Suprapubic skin (tissue), 4 donors: ENCODE results near the gene OR10P1. TPM values are rescaled to one million over a fixed set of nuclear protein-coding genes. Genes with fewer than 3 reads are reported as not detected.

Source experiments
- DNase-seq, 2 donors: peaks; one replicate each; pipeline ENCODE4 v3.0.0-alpha.2; 2019; ENCODE audit warnings: low spot score in 2 of 2
- H3K27ac ChIP-seq: fragments of 200-600 bp; sonication (generic); one replicate; pipeline ENCODE4 v1.5.1; 2019
- H3K27me3 ChIP-seq: fragments of 200-600 bp; sonication (generic); one replicate; pipeline ENCODE4 v1.5.1; 2019
- H3K36me3 ChIP-seq: fragments of 200-600 bp; sonication (generic); one replicate; pipeline ENCODE4 v1.5.1; 2019
- H3K4me1 ChIP-seq: fragments of 200-600 bp; sonication (generic); one replicate; pipeline ENCODE4 v1.5.1; 2019
- H3K4me3 ChIP-seq: fragments of 200-600 bp; sonication (generic); one replicate; pipeline ENCODE4 v1.5.1; 2019; ENCODE audit warnings: mild to moderate bottlenecking
- H3K9me3 ChIP-seq: fragments of 200-600 bp; sonication (generic); one replicate; pipeline ENCODE4 v1.5.1; 2019
- EP300 ChIP-seq: sonication (generic); formaldehyde crosslinking; IDR thresholded peaks from one replicate; pipeline ENCODE4 v1.6.1; 2017; ENCODE audit warnings: antibody characterized with exemption
- POLR2A ChIP-seq, 2 donors: fragments of 450-650 bp; IDR thresholded peaks; one replicate each; pipeline ENCODE4 v1.6.1; 2017; ENCODE audit warnings: antibody characterized with exemption in 2 of 2, mild to moderate bottlenecking in 2 of 2, moderate library complexity in 2 of 2
- POLR2AphosphoS5 ChIP-seq, 3 donors: sonication (generic); formaldehyde crosslinking; IDR thresholded peaks; one replicate each; pipeline ENCODE4 v1.6.1; 2017; ENCODE audit warnings: antibody characterized with exemption in 3 of 3
- WGBS: methylation state at CpG from one replicate; pipeline ENCODE4 v1.1.5; 2018; 5-methylcytosine and 5-hydroxymethylcytosine counted together
- total RNA-seq, 4 donors: library from RNA; depleted of rRNA; stranded (reverse); fragments of >200 nt; gene quantifications; one replicate each; pipeline ENCODE4 v1.1.0, GENCODE V29; 2016
- TF ChIP-seq, protein P1 (sequence below), 2 donors: fragments of 200-600 bp in 1 of 2; fragments of 450-650 bp in 1 of 2; sonication (generic) in 1 of 2; IDR thresholded peaks; one replicate each; pipeline ENCODE4 v1.5.1; 2016 to 2019; ENCODE audit warnings: antibody characterized with exemption in 2 of 2, mild to moderate bottlenecking in 1 of 2, moderate library complexity in 1 of 2

Gene OR10P1
- total RNA-seq, 4 donors from 2014 or later = not detected

DNA sequence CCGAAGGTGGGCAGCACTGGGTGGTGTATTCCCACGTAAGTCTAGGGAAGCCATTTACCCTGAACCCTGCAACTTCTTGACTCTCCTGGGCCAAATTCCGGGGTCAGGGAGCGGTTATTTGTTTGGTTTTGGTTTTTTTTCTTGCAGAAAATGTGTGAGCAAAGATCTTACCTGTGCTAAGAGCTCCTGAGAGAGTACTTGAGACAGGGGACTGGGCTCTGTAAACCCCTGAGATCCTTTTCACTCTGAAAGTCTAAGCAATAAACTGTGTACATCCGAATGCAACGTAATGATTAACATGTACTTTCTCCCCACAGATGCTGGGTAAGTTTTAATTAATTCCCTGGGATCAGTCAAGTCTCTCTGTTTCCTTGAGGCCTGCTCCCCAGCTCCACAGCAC is 21.5 kb downstream of the OR10P1 start:
- Histone ChIP-seq H3K9me3 (no peaks in the 10 kb centered on the region), H3K4me1 (no peaks in the 10 kb centered on the region), H3K27me3 (no peaks in the 10 kb centered on the region), H3K4me3 (no peak overlapping the region), H3K36me3 (no peaks in the 10 kb centered on the region), H3K27ac (no peak overlapping the region)
- TF ChIP-seq POLR2A (IDR thresholded peaks at IDR 0.05) = no peak
- TF ChIP-seq, protein P1, sequence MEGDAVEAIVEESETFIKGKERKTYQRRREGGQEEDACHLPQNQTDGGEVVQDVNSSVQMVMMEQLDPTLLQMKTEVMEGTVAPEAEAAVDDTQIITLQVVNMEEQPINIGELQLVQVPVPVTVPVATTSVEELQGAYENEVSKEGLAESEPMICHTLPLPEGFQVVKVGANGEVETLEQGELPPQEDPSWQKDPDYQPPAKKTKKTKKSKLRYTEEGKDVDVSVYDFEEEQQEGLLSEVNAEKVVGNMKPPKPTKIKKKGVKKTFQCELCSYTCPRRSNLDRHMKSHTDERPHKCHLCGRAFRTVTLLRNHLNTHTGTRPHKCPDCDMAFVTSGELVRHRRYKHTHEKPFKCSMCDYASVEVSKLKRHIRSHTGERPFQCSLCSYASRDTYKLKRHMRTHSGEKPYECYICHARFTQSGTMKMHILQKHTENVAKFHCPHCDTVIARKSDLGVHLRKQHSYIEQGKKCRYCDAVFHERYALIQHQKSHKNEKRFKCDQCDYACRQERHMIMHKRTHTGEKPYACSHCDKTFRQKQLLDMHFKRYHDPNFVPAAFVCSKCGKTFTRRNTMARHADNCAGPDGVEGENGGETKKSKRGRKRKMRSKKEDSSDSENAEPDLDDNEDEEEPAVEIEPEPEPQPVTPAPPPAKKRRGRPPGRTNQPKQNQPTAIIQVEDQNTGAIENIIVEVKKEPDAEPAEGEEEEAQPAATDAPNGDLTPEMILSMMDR (IDR thresholded peaks at IDR 0.05) = no peak
- no peak for TF ChIP-seq POLR2AphosphoS5 (IDR thresholded peaks at IDR 0.05)
- no peak for TF ChIP-seq EP300
- DNase-seq = no peak
- 84% methylated on average over 6 of the region's 6 CpGs for WGBS

DNA sequence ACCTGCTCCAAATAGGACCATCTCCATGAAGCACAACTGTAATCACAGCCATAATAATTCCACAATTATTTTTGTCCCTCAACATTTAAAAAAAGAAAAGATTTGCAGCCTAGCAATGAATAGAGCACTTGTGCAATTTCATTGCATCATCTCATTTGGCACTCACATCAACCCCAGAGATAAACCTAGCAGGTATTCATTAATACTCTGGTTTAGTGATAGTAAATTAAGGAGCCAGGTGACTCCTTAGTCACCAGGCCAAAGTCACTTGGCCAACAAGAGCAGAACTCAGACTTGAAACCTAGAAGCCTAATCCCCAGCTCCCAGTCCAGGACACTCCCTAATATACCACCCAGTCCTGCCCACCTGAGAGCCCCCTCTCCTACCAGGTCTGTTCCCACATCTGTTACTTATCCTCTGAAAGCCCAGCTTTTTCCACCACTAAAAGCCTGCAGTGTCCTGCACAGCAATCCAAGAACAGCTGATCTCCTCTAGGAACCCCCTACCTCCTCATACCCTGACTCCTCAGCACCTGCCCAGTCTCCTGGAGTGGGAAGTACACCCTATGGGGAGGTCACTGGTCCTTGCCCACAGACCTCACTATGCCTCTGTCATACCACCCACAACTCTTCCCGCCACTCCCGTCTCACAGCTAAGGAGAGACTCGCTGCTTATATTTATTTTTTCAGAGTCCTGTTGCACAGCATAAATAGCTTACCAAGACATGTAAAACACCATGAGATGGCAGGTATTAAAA is 22.1 kb downstream of the OR10P1 start:
- Histone ChIP-seq H3K4me1 (no peaks in the 10 kb centered on the region), H3K27ac (no peak overlapping the region), H3K27me3 (no peaks in the 10 kb centered on the region), H3K9me3 (no peaks in the 10 kb centered on the region), H3K36me3 (no peaks in the 10 kb centered on the region), H3K4me3 (no peak overlapping the region)
- no peak for DNase-seq
- no peak for TF ChIP-seq POLR2A (IDR thresholded peaks at IDR 0.05)
- TF ChIP-seq EP300 = no peak
- TF ChIP-seq, protein P1 (IDR thresholded peaks at IDR 0.05) = no peak
- TF ChIP-seq POLR2AphosphoS5 (IDR thresholded peaks at IDR 0.05) = no peak
- 87% methylated on average over 3 of the region's 3 CpGs for WGBS

DNA sequence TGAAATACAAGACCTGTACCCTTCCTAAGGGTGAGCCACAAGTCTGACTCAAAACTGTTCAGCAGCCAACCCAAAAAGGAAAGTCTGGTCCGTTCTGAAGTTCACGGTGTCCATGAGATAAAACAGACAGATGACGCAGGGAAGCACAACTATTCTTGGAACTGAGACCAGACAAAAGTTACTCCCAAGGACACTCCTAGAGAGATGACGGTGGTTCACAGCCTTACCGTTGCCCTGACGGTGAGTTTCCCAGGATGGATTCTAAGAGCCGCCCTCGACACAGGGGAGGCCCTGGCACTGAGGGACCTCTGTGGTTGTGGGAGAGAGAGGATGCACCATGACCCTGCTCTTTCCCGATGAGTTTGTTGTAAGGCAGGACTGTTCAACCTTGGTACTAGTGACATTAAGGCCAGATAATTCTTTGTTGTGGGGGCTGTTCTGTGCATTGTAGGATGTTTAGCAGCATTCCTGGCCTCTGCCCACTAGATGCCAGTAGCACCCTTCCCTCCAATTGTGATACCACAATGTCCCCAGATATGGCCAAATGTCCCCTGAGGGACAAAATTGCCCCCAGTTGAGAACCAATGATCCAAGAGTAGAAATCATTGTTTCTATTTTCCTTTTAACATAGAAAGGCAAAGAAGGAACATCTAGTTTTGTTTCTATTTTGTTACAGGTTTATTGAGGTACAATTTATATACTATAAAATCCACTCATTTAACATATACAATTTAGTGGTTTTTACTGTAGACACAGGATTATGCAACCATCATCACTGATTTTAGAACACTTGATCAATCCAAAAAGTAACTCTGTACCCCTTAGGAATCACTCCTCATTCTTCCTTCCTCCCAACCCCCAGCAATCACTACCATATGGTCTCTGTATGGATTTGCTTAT is 23.0 kb downstream of the OR10P1 start:
- Histone ChIP-seq H3K27ac (no peak overlapping the region), H3K4me3 (no peak overlapping the region), H3K36me3 (no peaks in the 10 kb centered on the region), H3K4me1 (no peaks in the 10 kb centered on the region), H3K27me3 (no peaks in the 10 kb centered on the region), H3K9me3 (no peaks in the 10 kb centered on the region)
- no peak for TF ChIP-seq POLR2AphosphoS5 (IDR thresholded peaks at IDR 0.05)
- TF ChIP-seq POLR2A (IDR thresholded peaks at IDR 0.05) = no peak
- TF ChIP-seq, protein P1 (IDR thresholded peaks at IDR 0.05) = no peak
- TF ChIP-seq EP300 = peak; percentile 67
- WGBS = 63% methylated on average over 9 of the region's 9 CpGs
- no peak for DNase-seq

DNA sequence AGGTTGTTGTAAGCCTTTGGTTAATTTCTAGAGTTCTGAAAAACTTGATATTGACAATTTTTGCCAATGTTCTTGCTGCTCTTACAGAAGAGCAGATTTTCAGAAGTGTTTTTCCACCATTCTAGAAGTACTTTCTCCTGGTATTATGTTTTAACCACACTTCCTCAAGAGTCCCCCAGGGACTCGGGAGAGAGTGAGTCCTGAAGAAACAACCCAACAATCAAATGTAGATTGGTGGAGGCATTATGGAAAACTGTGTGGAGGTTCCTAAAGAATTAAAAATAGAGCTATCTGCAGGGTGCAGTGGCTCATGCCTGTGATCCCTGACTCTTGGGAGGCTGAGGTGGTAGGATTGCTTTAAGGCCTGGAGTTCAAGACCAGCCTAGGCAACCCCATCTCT is 26.7 kb downstream of the OR10P1 start:
- no peak for TF ChIP-seq POLR2AphosphoS5 (IDR thresholded peaks at IDR 0.05)
- TF ChIP-seq, protein P1 (IDR thresholded peaks at IDR 0.05) = no peak
- no peak for TF ChIP-seq EP300
- TF ChIP-seq POLR2A (IDR thresholded peaks at IDR 0.05) = no peak
- 64% methylated on average over 1 of the region's 1 CpG for WGBS
- Histone ChIP-seq H3K36me3 (no peaks in the 10 kb centered on the region), H3K4me3 (no peak overlapping the region), H3K27me3 (no peaks in the 10 kb centered on the region), H3K4me1 (no peaks in the 10 kb centered on the region), H3K9me3 (no peaks in the 10 kb centered on the region), H3K27ac (no peak overlapping the region)
- DNase-seq = no peak

DNA sequence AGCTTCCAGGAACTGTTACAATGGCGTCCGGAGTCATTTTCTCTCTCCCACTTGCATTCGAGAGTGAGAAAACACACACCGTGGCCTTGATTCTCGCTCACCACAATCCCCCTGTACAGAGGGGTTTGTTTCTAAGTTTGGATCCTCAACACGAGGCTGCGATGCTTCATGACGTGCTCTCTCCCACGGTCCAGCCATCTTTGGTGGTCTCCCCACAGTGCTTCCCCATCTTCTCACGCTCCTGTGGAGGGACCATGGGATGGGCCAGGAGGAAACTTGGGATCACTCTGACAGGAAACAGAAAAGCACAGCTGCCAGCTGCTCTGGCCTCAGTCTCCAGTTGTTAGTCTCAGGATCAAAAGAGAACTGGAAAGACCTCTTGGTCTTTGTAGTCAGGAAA is 28.1 kb downstream of the OR10P1 start:
- Histone ChIP-seq H3K27me3 (no peaks in the 10 kb centered on the region), H3K4me1 (no peaks in the 10 kb centered on the region), H3K27ac (no peak overlapping the region), H3K9me3 (no peaks in the 10 kb centered on the region), H3K4me3 (no peak overlapping the region), H3K36me3 (no peaks in the 10 kb centered on the region)
- no peak for DNase-seq
- TF ChIP-seq, protein P1 (IDR thresholded peaks at IDR 0.05) = no peak
- TF ChIP-seq EP300 (no peak), POLR2A (IDR thresholded peaks at IDR 0.05) (no peak), POLR2AphosphoS5 (IDR thresholded peaks at IDR 0.05) (no peak)
- WGBS = 86% methylated on average over 10 of the region's 10 CpGs
